ENCODE data around the gene PSMG3. TPM values are rescaled to one million over a fixed set of nuclear protein-coding genes. Genes with fewer than 3 reads are reported as not detected.

Gene PSMG3
- total RNA-seq, 1 donor from 2014 or later = 31.1 TPM

- H3K4me2 ChIP-seq = no peak overlapping the region
- no peak overlapping the region for H3K4me3 ChIP-seq
- no peaks in the 10 kb centered on the region for H3K36me3 ChIP-seq
- H3K27me3 ChIP-seq = no peaks in the 10 kb centered on the region
- peaks cover 6% of the 10 kb centered on the region for H3K27me3 Mint-ChIP-seq (ENCODE audit: insufficient read depth, low read depth)
- no peak overlapping the region for H3K4me3 Mint-ChIP-seq
- no peak overlapping the region for H3K9ac ChIP-seq
- peaks cover 4% of the 10 kb centered on the region for H3K4me1 Mint-ChIP-seq
- H3K9me3 ChIP-seq (ENCODE audit: low read depth) = no peaks in the 10 kb centered on the region
- H3K27ac ChIP-seq = no peak overlapping the region
- no peak for TF ChIP-seq EZH2 (IDR thresholded peaks at IDR 0.05)
- no peak for TF ChIP-seq EZH2phosphoT487 (IDR thresholded peaks at IDR 0.05)
- no peak for TF ChIP-seq CTCF (IDR thresholded peaks at IDR 0.05)
- H3K9me3 Mint-ChIP-seq = peaks cover 3% of the 10 kb centered on the region
- no peak for DNase-seq (ENCODE audit: low spot score)
- H3K27ac Mint-ChIP-seq = no peak overlapping the region
- no peaks in the 10 kb centered on the region for H3K4me1 ChIP-seq
- no peaks in the 10 kb centered on the region for H4K20me1 ChIP-seq (ENCODE audit: low read depth)
- no peaks in the 10 kb centered on the region for H3K79me2 ChIP-seq (ENCODE audit: low read depth)
- H3F3A ChIP-seq (ENCODE audit: low read depth) = no peaks in the 10 kb centered on the region
- H3K36me3 Mint-ChIP-seq = no peaks in the 10 kb centered on the region
- no peak overlapping the region for H2AFZ ChIP-seq (replicated peaks)
Observed at GRCh38 chr7:1616741-1617140, 46.9 kb upstream of the PSMG3 start.

- H3K27ac Mint-ChIP-seq = peak overlapping the region; percentile 83
- no peaks in the 10 kb centered on the region for H3K36me3 Mint-ChIP-seq
- TF ChIP-seq EZH2 (IDR thresholded peaks at IDR 0.05) (no peak), EZH2phosphoT487 (IDR thresholded peaks at IDR 0.05) (no peak), CTCF (IDR thresholded peaks at IDR 0.05) (no peak)
- Histone ChIP-seq H3K36me3 (no peaks in the 10 kb centered on the region), H3F3A (ENCODE audit: low read depth) (no peaks in the 10 kb centered on the region), H3K27me3 (no peaks in the 10 kb centered on the region), H3K9me3 (ENCODE audit: low read depth) (no peaks in the 10 kb centered on the region), H3K4me1 (no peaks in the 10 kb centered on the region), H3K27ac (no peak overlapping the region), H2AFZ (replicated peaks) (no peak overlapping the region), H3K4me2 (no peak overlapping the region), H3K79me2 (ENCODE audit: low read depth) (no peaks in the 10 kb centered on the region), H4K20me1 (ENCODE audit: low read depth) (no peaks in the 10 kb centered on the region), H3K9ac (no peak overlapping the region), H3K4me3 (no peak overlapping the region)
- no peak overlapping the region for H3K4me3 Mint-ChIP-seq
- DNase-seq (ENCODE audit: low spot score) = no peak
- peaks cover 12% of the 10 kb centered on the region for H3K4me1 Mint-ChIP-seq
- H3K9me3 Mint-ChIP-seq = peaks cover 3% of the 10 kb centered on the region
- peaks cover 9% of the 10 kb centered on the region for H3K27me3 Mint-ChIP-seq (ENCODE audit: insufficient read depth, low read depth)
Observed at GRCh38 chr7:1611708-1612241, 41.9 kb upstream of the PSMG3 start.

- no peak overlapping the region for H3K4me3 Mint-ChIP-seq
Observed at GRCh38 chr7:1610678-1611302, 41.0 kb upstream of the PSMG3 start.

More at GRCh38 chr7:1610678-1611302, 41.0 kb upstream of the PSMG3 start:
- Histone ChIP-seq H3K36me3 (no peaks in the 10 kb centered on the region), H3K9ac (no peak overlapping the region), H3K79me2 (ENCODE audit: low read depth) (no peaks in the 10 kb centered on the region), H4K20me1 (ENCODE audit: low read depth) (no peaks in the 10 kb centered on the region), H3K4me2 (no peak overlapping the region), H3K27ac (no peak overlapping the region), H3F3A (ENCODE audit: low read depth) (no peaks in the 10 kb centered on the region), H3K27me3 (no peaks in the 10 kb centered on the region), H3K9me3 (ENCODE audit: low read depth) (no peaks in the 10 kb centered on the region), H3K4me1 (no peaks in the 10 kb centered on the region), H3K4me3 (no peak overlapping the region), H2AFZ (replicated peaks) (no peak overlapping the region)
- Mint-ChIP-seq H3K27ac (no peak overlapping the region), H3K27me3 (ENCODE audit: insufficient read depth, low read depth) (peaks cover 9% of the 10 kb centered on the region), H3K4me1 (peaks cover 12% of the 10 kb centered on the region), H3K36me3 (no peaks in the 10 kb centered on the region), H3K9me3 (peaks cover 3% of the 10 kb centered on the region)
- no peak for TF ChIP-seq CTCF (IDR thresholded peaks at IDR 0.05)
- no peak for TF ChIP-seq EZH2 (IDR thresholded peaks at IDR 0.05)
- TF ChIP-seq EZH2phosphoT487 (IDR thresholded peaks at IDR 0.05) = no peak
- no peak for DNase-seq (ENCODE audit: low spot score)

All from neural progenitor cell (in vitro differentiated cells).